Gastrocnemius medialis (tissue), 4 donors: ENCODE measurements around the gene CAMSAP1. TPM values are rescaled to one million over a fixed set of nuclear protein-coding genes. Genes with fewer than 3 reads are reported as not detected.
"Not testable (repeated sequence)": the region's sequence is repeated elsewhere in the genome, so short reads cannot be mapped to it uniquely, and the experiment has no call there.

ENCODE experiments used
- ATAC-seq, 2 donors: fragments of 150-250 bp; one replicate each; pipeline ENCODE4 v1.9.1; 2016
- DNase-seq, 2 donors: peaks; one replicate each; pipeline ENCODE4 v3.0.0-alpha.2; 2019
- H3K27ac ChIP-seq, 4 donors: fragments of 200-600 bp; sonication (generic); 1 replicate in 1 of 4; 2 replicates in 3 of 4; pipeline ENCODE4 v1.5.1; 2016 to 2018; ENCODE audit warnings: mild to moderate bottlenecking in 2 of 4, moderate library complexity in 1 of 4
- H3K27me3 ChIP-seq, 3 donors: fragments of 200-600 bp; sonication (generic) in 2 of 3; 1 replicate in 1 of 3; 2 replicates in 2 of 3; pipeline versions ENCODE4 v1.5.1 to v1.6.0; 2016 to 2019; ENCODE audit warnings: mild to moderate bottlenecking in 1 of 3, moderate library complexity in 1 of 3
- H3K36me3 ChIP-seq, 2 donors: fragments of 200-600 bp; sonication (generic) in 1 of 2; one replicate each; pipeline ENCODE4 v1.5.1; 2017 to 2018
- H3K4me1 ChIP-seq, 2 donors: fragments of 200-600 bp; sonication (generic) in 1 of 2; one replicate each; pipeline ENCODE4 v1.5.1; 2016 to 2017; ENCODE audit warnings: mild to moderate bottlenecking in 2 of 2
- H3K4me3 ChIP-seq, 4 donors: fragments of 200-600 bp; sonication (generic) in 3 of 4; 1 replicate in 1 of 4; 2 replicates in 3 of 4; pipeline ENCODE4 v1.5.1; 2016 to 2019; ENCODE audit warnings: mild to moderate bottlenecking in 2 of 4
- H3K9me3 ChIP-seq, 3 donors: fragments of 200-600 bp; sonication (generic) in 2 of 3; 1 replicate in 1 of 3; 2 replicates in 2 of 3; pipeline ENCODE4 v1.5.1; 2016 to 2019
- CTCF ChIP-seq, 5 experiments: fragments of 450-650 bp in 3 of 5; fragments of 200-600 bp in 2 of 5; sonication (generic) in 2 of 5; IDR thresholded peaks in 4 of 5; conservative IDR thresholded peaks in 1 of 5; 1 replicate in 4 of 5; 2 replicates in 1 of 5; pipeline ENCODE4 v1.5.1; 2016 to 2019; ENCODE audit warnings: antibody characterized with exemption in 5 of 5, mild to moderate bottlenecking in 3 of 5, moderate library complexity in 3 of 5
- POLR2A ChIP-seq, 2 donors: fragments of 450-650 bp; IDR thresholded peaks; one replicate each; pipeline ENCODE4 v1.6.1; 2017; ENCODE audit warnings: antibody characterized with exemption in 2 of 2, mild to moderate bottlenecking in 2 of 2, moderate library complexity in 2 of 2
- in situ Hi-C, 4 donors: fragments of 200-750 bp; cut with MboI; loops; one replicate each; pipeline versions ENCODE4 v1.15.0 to v1.8.0; 2017; ENCODE audit warnings: low sequenced_read_pairs in 4 of 4
- intact Hi-C: fragments of 100-400 bp; cut with DNase I; formaldehyde crosslinking; loops from one replicate; pipeline ENCODE4 v1.15.1; 2023; ENCODE audit warnings: low total_unique reads
- total RNA-seq, 4 donors: library from RNA; depleted of rRNA; stranded (reverse); fragments of >200 nt; gene quantifications; one replicate each; pipeline versions ENCODE4 v1.1.0 to v1.2.3, GENCODE V29; 2016

Gene CAMSAP1
- total RNA-seq, 4 donors from 2014 or later: 54.8 to 94.9 (median 82.9) TPM

DNA sequence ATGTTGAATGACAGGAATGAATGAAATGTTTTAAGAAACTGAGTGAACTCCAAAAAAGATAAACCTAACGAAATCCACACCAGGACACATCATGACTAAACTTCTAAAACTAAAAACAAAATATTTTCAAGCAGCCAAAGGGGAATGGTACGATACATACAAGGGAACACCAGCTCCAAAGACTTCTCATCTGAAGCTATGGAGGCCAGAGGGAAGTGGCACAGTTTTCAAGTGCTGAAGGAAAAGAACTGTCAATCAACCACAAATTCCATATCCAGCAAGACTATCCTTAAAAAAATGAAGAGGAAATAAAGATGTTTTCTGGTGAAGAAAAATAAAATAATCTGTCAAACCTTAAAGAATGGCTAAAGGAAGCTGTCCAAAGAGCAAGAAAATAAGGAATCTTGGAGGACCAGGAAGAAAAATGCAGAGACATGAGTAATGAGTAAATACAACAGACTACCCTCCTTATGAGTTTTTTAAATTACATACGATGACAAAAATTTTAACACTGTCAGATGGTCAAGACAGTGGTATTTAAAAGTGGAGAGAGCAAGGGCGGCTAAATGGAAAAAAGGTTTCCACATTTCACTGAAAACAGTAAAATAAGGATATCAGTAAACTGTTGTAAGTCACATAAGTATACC is 12.0 kb downstream of the CAMSAP1 start:
- no peaks in the 10 kb centered on the region for H3K27me3 ChIP-seq
- ATAC-seq: no peak
- H3K27ac ChIP-seq: no peak overlapping the region
- intact Hi-C loops: no loop called here
- no peak for TF ChIP-seq CTCF (IDR thresholded peaks at IDR 0.05 in 4 of 5, conservative IDR thresholded peaks at IDR 0.05 in 1 of 5)
- no peak for TF ChIP-seq POLR2A (IDR thresholded peaks at IDR 0.05)
- no peak for DNase-seq
- H3K9me3 ChIP-seq: no peaks in the 10 kb centered on the region
- in situ Hi-C loops: no loop called here
- H3K36me3 ChIP-seq: no peaks in the 10 kb centered on the region
- no peak overlapping the region for H3K4me3 ChIP-seq
- H3K4me1 ChIP-seq: peaks cover 26 to 41% of the 10 kb centered on the region in 2 donors

DNA sequence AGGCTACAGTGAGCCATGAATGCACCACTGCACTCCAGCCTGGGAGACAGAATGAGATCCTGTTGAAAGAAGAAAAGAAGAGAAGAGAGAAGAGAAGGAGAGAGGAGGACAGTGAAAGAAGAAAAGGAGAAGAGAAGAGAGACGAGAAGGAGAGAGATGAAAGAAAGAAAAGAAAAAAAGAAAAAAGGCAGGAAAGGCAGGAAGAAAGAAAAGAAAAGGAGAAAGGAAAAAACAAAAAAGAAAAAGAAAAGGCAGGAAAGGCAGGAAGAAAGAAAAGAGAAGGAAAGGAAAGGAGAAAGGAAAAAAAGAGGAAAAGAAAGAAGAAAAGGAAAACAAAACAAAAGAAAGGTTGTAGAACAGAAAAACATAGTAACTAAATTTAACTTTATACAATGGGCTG is 14.2 kb downstream of the CAMSAP1 start:
- no peaks in the 10 kb centered on the region for H3K27me3 ChIP-seq
- H3K4me1 ChIP-seq: peaks cover 45 to 54% of the 10 kb centered on the region in 2 donors
- no peaks in the 10 kb centered on the region for H3K9me3 ChIP-seq
- no peak for ATAC-seq
- H3K27ac ChIP-seq: no peak overlapping the region
- no peak overlapping the region for H3K4me3 ChIP-seq
- no peaks in the 10 kb centered on the region for H3K36me3 ChIP-seq
- in situ Hi-C loops (no loop called here), intact Hi-C loops (no loop called here)
- DNase-seq: no peak
- TF ChIP-seq CTCF (IDR thresholded peaks at IDR 0.05 in 4 of 5, conservative IDR thresholded peaks at IDR 0.05 in 1 of 5): no peak
- TF ChIP-seq POLR2A (IDR thresholded peaks at IDR 0.05): no peak

GRCh38 chr9:135892327-135892726 is 15.0 kb downstream of the CAMSAP1 start:
- H3K4me1 ChIP-seq: peaks cover 53 to 56% of the 10 kb centered on the region in 2 donors
- H3K36me3 ChIP-seq, H3K27me3 ChIP-seq, in situ Hi-C loops, DNase-seq, H3K27ac ChIP-seq, H3K9me3 ChIP-seq, intact Hi-C loops, ATAC-seq, H3K4me3 ChIP-seq: not testable (repeated sequence)

DNA sequence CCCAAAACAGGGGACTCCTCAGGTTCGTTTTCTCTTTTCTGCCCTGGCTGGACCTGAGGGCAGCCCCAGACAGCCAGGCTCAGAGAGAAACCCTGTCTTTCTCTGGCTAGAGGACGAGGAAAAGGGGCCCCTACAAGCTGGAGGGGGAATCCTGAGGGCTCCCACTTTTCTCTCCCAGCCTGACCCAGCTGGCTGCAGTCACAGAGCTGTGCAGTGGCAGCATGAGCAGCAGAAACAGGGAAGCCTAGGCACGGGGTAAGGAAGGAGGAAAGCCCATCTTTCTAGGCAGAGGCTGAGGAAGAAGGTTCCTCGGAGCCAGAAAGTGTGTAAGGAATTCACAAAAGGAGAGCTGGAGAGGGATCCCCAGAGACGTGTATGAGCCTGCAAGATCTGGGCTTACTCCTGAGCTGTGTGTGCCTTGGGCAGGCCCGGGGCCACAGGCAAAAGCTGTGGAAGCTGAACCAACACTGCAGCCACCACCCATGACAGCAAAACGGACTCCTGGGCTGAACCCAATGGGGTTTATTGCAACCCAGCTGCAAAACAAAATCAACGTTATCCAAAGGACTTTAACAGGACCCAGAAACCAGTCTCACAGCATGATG is 16.2 kb downstream of the CAMSAP1 start:
- Histone ChIP-seq H3K9me3 (no peaks in the 10 kb centered on the region), H3K27me3 (no peaks in the 10 kb centered on the region), H3K27ac (no peak overlapping the region), H3K36me3 (no peaks in the 10 kb centered on the region), H3K4me3 (no peak overlapping the region), H3K4me1 (peaks cover 65 to 68% of the 10 kb centered on the region in 2 donors)
- intact Hi-C loops (no loop called here), in situ Hi-C loops (no loop called here)
- ATAC-seq: no peak
- no peak for TF ChIP-seq POLR2A (IDR thresholded peaks at IDR 0.05)
- TF ChIP-seq CTCF (IDR thresholded peaks at IDR 0.05 in 4 of 5, conservative IDR thresholded peaks at IDR 0.05 in 1 of 5): no peak
- no peak for DNase-seq

- no peaks in the 10 kb centered on the region for H3K9me3 ChIP-seq
- ATAC-seq (no peak), DNase-seq (no peak)
- H3K4me3 ChIP-seq: no peak overlapping the region
- peaks cover 65 to 75% of the 10 kb centered on the region in 2 donors for H3K4me1 ChIP-seq
- no peaks in the 10 kb centered on the region for H3K27me3 ChIP-seq
- no peak overlapping the region for H3K27ac ChIP-seq
- intact Hi-C loops: no loop called here
- TF ChIP-seq CTCF (IDR thresholded peaks at IDR 0.05 in 4 of 5, conservative IDR thresholded peaks at IDR 0.05 in 1 of 5) (no peak), POLR2A (IDR thresholded peaks at IDR 0.05) (no peak)
- in situ Hi-C loops: no loop called here
- H3K36me3 ChIP-seq: no peaks in the 10 kb centered on the region
These were observed 16.9 kb downstream of the CAMSAP1 start for GRCh38 chr9:135890190-135891026.
